GM19023 (cell line): ENCODE results near the gene TRAM2.

Experiments
- ATAC-seq: cut with Tn5 transposase; IDR thresholded peaks from one replicate; pipeline ENCODE4 v1.9.1; 2021; ENCODE audit warnings: mild to moderate bottlenecking, moderate library complexity; ENCODE audit not compliant: unreplicated experiment

The TRAM2 gene

DNA sequence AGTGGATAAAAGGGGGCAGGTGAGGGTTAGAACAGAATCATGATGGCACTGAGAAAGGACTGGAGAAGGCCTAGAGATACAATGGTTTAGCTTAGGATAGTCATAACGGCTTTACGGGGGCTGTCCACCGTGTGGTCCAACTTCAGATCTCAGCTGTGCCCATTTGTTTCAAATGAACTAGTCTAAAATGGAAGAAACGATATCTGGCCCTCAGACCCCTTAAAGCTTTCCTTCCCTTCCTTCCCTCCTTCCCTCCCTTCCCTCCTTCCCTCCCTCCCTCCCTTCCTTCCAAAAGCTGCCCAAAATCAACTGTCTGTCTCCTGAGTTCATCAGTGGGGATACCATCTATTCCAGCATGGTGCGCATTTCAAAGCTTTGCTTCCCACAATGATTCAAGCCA is 27.9 kb downstream of the TRAM2 start:
- ATAC-seq, result no peak

DNA sequence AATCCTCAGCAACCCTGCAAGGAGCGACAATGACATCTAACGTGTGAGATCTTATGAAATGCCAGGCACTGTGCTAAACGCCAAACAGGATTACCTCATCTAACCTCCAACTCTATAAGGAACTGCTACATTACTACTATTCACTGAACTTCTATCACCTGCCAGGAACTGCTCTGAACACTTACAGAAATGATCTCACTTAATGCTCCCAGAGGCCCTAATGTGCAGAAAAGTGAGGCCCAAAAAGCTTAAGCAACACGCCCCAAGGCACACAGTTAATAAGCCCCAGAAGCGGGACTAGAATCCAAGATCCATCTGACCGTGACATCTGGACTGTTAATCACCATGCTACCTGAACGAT is 28.5 kb downstream of the TRAM2 start:
- no peak for ATAC-seq

DNA sequence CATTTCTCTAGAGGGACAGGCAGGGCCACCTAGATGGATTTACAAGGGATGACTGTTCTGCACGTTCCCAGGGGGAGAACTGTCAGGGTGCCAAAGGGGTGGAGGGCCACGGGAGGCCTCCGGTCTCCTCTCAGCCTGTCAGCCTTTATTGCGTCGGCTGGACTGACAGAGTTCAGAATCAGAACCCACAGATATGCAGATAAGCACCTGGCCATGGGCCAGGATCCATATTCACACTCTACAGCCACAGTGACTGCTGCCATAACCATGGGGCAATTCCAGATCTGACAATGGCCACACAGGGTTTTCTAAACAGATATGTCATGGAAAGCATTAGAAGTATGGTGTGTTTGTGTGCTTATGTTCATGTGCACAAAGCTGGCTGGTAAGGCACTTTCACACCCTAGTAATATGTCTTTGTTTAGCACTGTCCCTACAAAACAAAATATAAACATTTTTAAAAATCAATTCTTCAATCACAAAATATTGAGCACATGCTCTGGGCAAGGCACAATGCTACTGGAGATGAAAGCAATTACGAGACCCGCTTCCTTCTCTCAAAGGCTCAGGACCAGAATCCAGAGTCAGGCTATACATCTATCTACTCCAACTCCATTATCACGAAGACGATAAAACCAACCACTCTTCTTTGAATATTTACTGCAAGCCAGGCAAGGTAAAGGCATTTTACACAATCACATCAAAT is 29.1 kb downstream of the TRAM2 start:
- ATAC-seq, result no peak

DNA sequence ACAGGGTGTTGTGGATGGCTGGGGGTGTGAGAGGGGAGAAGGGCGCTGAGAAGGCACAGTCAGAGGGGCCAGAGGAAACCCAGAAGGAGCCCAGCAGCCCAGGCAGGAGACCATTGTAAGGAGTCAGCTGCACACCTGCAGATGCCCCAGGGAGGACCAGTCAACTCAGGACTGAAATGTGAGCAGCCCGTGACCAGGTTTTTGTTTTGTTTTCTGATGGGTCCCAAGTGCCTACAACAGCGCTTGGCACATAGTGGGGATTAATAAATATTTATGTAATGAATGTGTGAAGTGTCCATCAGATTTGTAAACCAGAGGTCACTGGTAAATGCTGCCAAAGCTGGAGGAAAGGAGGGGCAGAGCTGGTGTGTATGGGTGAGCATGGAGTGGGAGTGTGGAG is 30.2 kb downstream of the TRAM2 start:
- peak; percentile 83 for ATAC-seq

DNA sequence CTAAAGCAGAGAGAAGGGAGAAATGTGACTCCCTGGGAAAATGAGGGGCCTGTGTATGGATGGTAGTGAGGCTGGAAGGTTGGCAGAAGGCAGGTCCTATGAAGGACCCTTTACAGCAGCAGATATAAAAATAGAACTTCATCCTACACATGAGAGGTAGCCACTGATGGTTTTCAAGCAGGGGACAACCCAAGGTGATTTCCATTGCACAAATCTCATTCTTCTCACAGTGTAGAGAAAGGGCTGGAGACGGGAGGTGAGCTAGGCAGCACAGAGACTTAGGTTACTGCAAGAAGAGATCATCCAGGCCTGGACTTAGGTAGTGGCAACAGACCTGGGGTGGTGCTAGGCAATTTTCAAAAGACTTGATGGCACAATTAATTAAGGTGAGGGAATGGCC is 30.7 kb downstream of the TRAM2 start:
- peak; percentile 61 for ATAC-seq

DNA sequence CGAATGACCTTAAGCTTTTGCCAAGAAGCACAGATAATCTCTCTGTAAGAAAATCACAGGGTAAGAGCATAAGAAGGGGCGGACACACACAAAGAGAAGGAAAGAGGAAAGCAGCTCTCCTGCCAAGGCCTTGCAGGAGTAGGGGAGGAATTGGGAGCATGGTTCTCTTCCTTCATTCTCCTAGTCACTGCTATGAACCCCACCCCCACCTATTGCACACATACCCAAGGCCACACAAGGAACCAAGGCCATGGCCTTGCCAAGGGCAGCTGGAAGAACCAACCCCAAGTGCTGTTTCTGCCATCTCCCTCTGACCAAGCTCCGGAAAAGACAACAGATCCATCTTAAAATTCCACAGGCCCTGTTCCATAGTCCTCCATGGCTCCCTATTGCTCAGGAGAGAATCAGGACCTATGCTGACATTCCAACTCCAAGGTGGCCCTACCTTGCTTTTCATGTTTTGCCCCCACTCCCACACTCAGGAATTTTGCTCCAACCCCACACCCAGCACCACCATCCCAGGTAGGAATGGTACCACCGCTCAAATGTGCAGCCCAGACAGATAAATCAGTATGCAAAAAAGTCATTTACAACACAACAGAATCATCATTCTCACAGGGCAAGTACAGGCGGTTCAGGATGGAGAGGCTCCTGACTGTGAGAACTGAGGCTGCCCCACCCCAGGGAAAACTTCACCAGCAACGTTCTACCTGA is 31.3 kb downstream of the TRAM2 start:
- no peak for ATAC-seq

DNA sequence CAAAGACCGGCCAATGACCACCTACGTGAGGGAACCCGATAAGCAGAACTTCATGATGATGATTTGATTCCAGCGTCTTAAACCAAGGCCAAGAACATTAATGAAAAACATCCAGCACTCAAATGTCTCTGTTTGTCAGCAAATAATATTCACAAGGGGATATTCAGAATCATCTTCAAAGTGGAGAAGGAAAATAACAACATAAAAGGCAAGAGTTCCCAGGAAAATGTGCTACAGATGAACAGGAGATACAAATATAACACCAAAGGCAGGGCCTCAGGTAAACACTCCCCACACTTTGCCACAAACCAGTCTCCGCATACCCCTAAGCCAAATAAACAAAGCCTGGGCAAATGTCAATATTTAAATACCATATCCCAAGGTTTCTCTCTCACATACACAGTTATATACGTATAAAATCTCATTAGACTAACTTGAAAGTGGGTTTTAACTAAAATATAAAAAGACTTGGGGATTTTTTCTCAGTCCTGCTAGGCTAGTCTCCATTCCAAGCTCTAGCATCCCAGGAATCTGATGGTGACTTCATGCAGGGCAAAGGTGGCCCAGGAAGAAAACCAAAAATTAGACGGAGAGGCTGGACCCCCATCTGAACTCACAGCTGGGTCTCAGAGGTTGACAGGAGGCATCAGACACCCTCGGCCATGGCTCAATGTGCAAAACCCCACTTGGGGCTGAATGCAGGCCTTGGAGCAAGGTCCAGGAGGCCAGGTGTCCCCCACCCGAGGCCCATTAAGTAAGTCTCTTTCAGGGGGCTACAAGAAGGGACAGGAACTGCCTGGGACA is 32.1 kb downstream of the TRAM2 start:
- no peak for ATAC-seq

DNA sequence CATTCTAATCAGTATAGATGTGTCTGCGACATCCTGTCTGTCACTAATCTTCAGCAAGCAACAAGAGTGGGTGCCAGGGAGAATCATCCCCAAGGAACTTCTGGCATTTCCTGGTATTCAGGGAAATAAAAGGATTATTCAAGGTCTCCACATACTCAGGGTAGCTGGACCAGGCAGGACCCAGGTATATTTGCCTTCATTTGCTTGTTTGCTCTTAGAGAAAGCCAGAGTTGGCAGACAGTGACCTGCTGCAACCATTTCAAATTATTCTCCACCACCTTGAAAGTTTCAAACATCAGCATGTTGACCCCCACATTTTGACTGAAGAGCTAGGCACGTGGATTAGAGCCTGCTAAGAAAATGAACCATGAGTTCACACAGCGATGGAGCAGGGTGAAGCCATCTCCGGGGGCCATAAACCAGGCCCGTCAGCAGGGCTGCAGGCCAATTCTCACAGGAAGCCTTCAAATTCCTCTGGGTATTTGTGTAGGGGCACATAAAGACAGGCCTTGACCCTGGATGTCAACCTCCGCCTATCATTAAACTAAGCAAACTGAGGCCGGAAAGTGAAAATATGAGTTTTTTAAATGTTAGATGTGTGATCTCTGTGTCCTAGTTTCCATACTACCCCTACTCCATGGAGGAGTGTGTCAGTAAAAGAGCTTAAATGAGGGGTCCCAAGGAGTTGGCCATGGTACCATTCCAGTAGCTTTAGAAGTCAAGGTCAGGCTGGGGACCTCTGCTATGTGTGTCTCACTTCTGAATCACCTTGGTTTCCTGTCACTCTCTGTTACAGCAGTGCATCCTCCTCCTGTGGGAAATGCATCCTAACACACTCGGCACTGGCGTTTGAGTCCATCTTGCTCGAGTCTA is 32.9 kb downstream of the TRAM2 start:
- ATAC-seq, result no peak

DNA sequence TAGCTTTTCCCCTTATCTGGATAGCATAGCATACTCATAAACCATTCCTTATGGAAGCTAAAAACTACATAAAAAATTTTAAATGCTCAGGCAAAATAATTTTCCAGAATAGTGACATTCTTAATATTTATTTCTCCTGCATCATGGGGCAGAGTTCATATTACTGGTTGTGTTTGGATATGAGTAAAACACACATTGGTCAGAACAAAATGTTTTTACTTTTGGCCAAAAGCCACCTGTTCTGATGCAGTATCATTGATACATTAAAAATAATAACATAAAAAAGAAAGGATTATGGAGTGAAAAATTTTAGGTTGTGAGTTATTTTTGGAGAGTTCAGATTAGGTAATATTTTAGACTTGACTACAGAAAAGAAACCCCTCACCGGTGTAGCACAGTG is 33.6 kb downstream of the TRAM2 start:
- ATAC-seq, result no peak

DNA sequence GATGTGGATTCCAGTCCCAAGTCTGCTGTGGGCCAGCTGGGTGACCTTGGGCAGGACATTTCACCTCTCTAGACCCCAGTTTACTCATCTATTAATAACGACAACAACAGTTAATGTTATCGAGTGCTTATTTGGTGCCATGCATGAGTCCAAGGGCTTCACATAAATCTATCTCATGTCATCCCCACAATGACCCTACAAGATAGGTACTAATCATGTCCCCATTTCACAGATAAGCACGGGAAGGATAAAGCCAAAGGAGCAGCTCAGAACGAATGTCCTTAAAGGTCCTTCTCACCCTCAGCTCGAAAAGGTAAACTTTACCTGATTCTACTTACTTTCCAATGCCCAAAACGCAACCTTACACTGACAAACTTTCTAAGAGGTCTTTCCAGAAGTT is 35.7 kb downstream of the TRAM2 start:
- no peak for ATAC-seq

DNA sequence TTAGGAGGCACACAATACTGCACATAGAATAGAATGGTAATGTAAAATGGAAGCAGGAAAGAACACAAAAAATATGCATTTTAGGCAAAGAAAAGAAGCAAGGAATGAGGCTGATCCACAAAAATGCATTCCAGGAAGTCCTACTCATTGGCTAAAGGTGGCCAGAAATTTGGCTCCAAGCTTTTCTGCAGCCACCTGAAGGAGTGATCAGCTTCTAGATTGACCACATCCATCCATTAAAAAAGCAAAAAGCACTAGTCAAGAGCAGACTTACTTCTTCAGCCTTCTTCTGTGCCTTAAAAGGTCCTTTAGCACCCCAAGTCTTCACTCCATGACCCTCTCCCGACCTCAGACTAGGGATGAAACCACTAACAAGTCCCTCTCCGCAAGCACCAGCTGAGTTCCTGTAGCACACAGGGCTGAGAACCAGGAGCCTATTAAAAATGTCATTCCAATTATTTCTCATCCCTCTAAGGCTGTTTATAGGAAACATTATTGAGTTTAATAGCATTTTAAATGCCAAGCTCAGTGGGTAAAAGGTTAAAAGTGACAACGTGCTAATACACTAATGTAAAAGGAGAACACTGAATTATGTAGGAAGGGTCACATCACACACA is 36.5 kb downstream of the TRAM2 start:
- ATAC-seq, result no peak

DNA sequence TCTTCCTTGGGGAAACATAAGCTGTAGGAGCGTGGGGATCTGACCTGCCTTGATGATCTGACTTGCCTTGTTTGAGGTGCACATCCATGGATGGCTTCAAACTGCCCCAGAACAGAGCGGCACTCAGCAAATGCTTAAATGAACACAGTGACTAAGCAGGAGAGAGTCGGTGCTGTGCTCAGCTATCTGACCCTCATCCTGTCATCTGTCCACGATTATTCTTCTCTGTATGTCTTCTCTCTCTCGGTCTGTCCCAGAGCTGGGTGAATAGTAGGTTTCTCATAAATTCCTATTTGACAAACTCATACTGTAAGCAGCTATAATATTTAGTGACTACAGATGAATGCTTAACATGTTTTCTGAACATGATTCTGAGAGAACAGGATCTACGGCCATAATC is 37.3 kb downstream of the TRAM2 start:
- ATAC-seq, result no peak

DNA sequence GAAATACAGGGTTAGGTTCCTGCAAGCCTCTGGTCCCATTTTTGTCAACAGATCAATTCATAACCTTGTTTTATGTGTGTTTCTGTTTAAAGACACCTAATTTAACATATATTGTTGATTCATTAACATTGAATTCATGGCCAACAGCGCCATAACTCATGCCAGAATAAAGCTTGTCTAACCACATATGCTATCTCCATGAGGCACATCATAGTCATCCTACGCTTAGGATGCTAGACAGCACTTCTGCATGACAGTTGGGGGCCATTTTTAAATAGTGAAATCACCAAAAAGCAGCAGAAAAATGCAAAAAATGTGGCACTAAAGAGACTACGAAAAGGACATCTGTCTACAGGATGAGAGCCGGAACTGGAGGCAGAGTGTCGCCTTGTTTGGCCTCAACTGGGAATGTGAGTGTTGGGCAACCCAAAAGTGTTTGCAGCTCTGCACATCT is 37.9 kb downstream of the TRAM2 start:
- ATAC-seq, result no peak

DNA sequence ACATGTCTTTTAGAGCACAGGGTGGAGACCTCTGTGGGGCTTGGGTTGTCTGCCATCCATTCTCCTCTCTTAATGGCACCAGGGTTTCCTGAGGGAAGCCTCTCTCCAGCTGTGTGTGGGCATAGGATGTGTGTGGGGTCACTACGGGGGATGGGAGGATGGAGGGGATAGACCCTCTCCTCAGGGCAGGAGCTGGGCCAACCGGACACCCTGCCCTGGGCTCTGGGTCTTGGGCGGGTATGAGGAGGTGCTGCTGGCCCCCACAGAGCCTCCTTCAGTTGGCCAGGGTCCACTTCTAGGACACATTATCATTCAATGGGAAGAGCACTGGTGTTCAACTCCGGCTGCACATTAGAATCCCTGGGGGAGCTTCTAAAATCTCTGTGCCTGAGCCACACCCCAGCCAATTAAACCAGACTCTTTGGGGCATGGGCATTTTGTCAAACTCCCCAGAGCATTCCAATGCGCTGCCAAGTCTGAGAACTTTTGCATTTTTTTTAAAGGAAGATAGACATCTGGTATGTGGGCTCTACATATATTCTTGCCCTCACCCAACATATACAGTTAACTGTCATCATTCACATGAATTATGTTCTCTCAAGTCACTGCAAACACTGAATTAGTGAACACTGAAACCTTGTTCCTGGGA is 38.5 kb downstream of the TRAM2 start:
- ATAC-seq, result no peak

DNA sequence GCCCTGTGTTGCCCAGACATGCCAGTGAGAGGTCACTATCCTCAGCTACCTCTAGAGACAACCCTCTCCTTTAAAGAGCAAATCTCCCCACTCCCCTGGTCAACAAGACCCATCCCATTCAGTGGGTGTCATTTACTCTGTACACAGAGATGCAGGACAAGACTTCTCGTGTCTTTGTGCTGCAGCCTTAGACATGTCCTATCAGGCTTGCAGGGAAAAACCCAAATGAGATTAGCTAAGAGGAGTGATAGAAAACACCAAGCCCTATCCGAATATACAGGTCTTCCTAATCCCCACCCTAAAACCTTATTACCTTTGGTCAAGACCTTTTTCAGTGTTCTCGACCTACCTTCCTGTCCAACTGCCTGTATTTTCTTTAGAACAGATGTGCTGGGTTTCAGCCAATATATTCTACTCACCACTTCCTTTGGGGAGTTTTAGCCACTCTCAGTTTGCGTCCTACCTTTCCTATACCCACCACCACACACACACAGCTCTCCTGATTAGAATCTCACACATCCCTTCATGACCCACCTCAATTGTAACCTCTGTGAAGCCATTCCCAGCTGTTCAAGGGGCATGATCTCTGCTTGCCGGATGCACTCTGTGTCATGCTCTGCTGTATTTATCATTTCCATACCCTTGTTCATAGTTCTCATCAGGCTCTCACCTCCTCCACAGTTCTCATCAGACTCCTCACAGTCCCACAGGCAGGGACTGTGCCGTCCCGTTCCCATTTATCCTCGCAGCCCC is 39.7 kb downstream of the TRAM2 start:
- ATAC-seq, result peak; percentile 52

DNA sequence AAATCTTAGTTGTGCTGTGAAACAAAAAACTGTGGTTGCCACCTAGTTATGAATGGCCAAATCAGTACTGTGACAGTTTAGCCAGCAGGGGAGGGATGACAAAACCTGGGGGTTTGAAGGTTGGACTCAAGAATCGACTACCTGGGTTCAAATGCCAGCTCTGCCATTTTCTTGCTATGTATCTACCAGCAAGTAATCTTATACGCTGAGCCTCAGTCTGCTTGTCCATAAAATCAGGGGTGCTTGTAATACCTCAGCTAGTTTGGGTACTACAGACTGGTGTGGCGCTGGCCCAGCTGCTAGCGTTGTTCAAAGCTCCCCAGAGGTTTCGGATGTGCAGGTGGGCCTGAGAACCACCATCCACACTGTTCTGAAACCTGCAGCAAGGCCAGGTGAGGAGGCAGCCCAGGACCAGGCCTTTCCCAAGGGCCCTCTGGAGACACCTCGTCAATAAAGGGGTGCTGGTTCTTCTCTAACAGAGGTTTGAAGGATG is 40.4 kb downstream of the TRAM2 start:
- peak; percentile 39 for ATAC-seq

DNA sequence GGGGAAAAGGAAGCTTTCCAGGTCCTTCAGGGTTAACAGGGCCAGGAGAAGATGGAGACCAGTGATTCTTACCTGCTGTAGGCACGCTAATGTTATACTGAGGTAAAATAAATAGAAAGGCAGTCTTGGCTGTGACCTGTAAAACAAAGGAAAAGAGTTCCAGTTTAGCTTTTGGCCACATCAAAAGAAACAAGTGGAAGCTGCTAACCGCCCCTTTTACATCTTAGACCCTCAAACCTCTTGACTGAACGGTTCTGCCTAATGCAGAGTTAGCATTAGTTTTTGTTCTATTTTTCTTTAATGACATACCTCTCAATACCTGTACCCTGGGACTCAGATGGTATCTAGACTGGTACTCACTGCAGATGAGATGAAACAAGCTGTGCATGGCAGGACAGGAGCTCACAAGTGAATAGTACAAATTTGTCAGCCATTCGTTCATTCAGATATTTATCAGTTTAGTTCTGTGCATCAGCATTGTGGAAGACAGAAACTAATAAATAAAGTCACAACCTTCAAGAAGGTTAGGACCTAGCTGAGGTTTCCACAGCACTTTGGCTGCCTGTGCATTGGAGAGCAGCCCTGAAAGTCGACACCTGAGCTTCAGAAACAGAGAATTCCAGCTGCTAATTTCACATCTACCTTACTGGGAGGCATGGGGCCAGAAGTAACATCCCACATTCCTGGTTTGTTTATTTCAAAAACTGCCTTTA is 41.0 kb downstream of the TRAM2 start:
- ATAC-seq, result peak; percentile 0

DNA sequence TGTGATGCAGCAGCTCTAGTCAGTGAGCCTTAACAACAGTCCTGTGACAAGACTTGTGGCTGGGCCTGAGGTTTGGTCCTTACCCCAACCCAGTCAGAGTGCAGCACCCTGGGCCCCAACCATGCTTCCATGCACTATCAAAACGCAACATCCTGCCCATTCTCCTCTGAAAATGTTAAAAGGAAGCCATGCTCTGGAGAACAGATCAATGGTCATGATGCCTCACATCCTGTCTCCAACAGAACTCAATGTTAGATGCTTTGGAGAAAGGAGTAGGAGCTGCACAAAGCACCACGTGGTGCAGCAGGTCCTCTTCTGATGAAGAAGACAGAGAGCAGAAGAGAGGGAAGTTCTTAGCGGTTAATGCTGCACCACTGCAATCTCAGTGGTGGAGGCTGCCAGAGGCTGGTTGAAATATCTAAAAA is 41.9 kb downstream of the TRAM2 start:
- ATAC-seq, result peak; percentile 33
